UCSD-AML1 (cell line): ENCODE results near the gene MAMLD1.

Experiments used
- DNase-seq: peaks from one replicate; lab custom pipeline; 2025; ENCODE audit not compliant: unreplicated experiment; lab: John Stamatoyannopoulos, UW

MAMLD1 gene

GRCh38 chrX:150456941-150457340 lies 93.8 kb downstream of the MAMLD1 start:
- DNase-seq, result no peak

GRCh38 chrX:150459196-150459595 lies 96.1 kb downstream of the MAMLD1 start:
- no peak for DNase-seq

GRCh38 chrX:150460063-150460462 lies 96.9 kb downstream of the MAMLD1 start:
- DNase-seq, result no peak

- no peak for DNase-seq
Measured at GRCh38 chrX:150460781-150461180, 97.7 kb downstream of the MAMLD1 start.

- no peak for DNase-seq
Measured at GRCh38 chrX:150463566-150463965, 100.4 kb downstream of the MAMLD1 start.

- no peak for DNase-seq
Measured at GRCh38 chrX:150464001-150464400, 100.9 kb downstream of the MAMLD1 start.

- no peak for DNase-seq
Measured at GRCh38 chrX:150465326-150465725, 102.2 kb downstream of the MAMLD1 start.

- DNase-seq, result no peak
Measured at GRCh38 chrX:150465881-150466775, 103.0 kb downstream of the MAMLD1 start.

GRCh38 chrX:150472306-150472705 lies 109.2 kb downstream of the MAMLD1 start:
- DNase-seq, result no peak

GRCh38 chrX:150473371-150473770 lies 110.3 kb downstream of the MAMLD1 start:
- DNase-seq, result no peak

GRCh38 chrX:150475461-150475860 lies 112.3 kb downstream of the MAMLD1 start:
- no peak for DNase-seq

GRCh38 chrX:150476164-150476699 lies 113.1 kb downstream of the MAMLD1 start:
- no peak for DNase-seq

- DNase-seq, result peak; percentile 61
Measured at GRCh38 chrX:150477371-150477770, 114.3 kb downstream of the MAMLD1 start.

GRCh38 chrX:150478496-150479492 lies 115.7 kb downstream of the MAMLD1 start:
- DNase-seq, result no peak

- DNase-seq, result no peak
Measured at GRCh38 chrX:150482537-150483206, 119.6 kb downstream of the MAMLD1 start.

GRCh38 chrX:150483356-150483985 lies 120.4 kb downstream of the MAMLD1 start:
- DNase-seq, result no peak

- peak; percentile 41 for DNase-seq
Measured at GRCh38 chrX:150486011-150486410, 122.9 kb downstream of the MAMLD1 start.

- DNase-seq, result no peak
Measured at GRCh38 chrX:150487369-150488094, 124.4 kb downstream of the MAMLD1 start.

GRCh38 chrX:150489359-150490015 lies 126.4 kb downstream of the MAMLD1 start:
- no peak for DNase-seq
